ENCODE measurements around the gene HNRNPC. TPM values are rescaled to one million over a fixed set of nuclear protein-coding genes. Genes with fewer than 3 reads are reported as not detected.

Gene HNRNPC
- total and polyA plus RNA-seq, 8 donors: 118 to 269 (median 184) TPM

- DNase-seq: no peak
- Histone ChIP-seq H3K9me3 (no peaks in the 10 kb centered on the region), H3K27ac (no peak overlapping the region), H3K4me3 (no peak overlapping the region), H3K27me3 (no peaks in the 10 kb centered on the region), H3K36me3 (no peaks in the 10 kb centered on the region), H3K4me1 (no peaks in the 10 kb centered on the region)
- intact Hi-C loops (cut with DNase I): no loop called here
- FAIRE-seq: no peak
- ATAC-seq: no peak
- no peak for TF ChIP-seq CTCF (IDR thresholded peaks at IDR 0.05)
- WGBS, 2 donors: 51 to 53% methylated on average over 5 of the region's 5 CpGs
These were observed 83.8 kb downstream of the HNRNPC start for GRCh38 chr14:21185491-21185890.

GRCh38 chr14:21184254-21184653 is 85.0 kb downstream of the HNRNPC start:
- ATAC-seq (no peak), FAIRE-seq (no peak), DNase-seq (no peak)
- Histone ChIP-seq H3K27ac (no peak overlapping the region), H3K36me3 (no peaks in the 10 kb centered on the region), H3K27me3 (no peaks in the 10 kb centered on the region), H3K4me3 (no peak overlapping the region), H3K9me3 (no peaks in the 10 kb centered on the region), H3K4me1 (no peaks in the 10 kb centered on the region)
- WGBS, 2 donors: 38 to 52% methylated on average over 1 of the region's 1 CpG
- intact Hi-C loops (cut with DNase I): no loop called here
- no peak for TF ChIP-seq CTCF (IDR thresholded peaks at IDR 0.05)

GRCh38 chr14:21182166-21182565 is 87.1 kb downstream of the HNRNPC start:
- ATAC-seq: no peak
- no peak for TF ChIP-seq CTCF (IDR thresholded peaks at IDR 0.05)
- FAIRE-seq: no peak
- no peaks in the 10 kb centered on the region for H3K4me1 ChIP-seq
- no peaks in the 10 kb centered on the region for H3K9me3 ChIP-seq
- no peak for DNase-seq
- H3K27ac ChIP-seq: no peak overlapping the region
- H3K36me3 ChIP-seq: no peaks in the 10 kb centered on the region
- intact Hi-C loops (cut with DNase I): no loop called here
- 61 to 76% methylated on average over 2 of the region's 2 CpGs for WGBS, 2 donors
- no peaks in the 10 kb centered on the region for H3K27me3 ChIP-seq
- H3K4me3 ChIP-seq: no peak overlapping the region

- no peaks in the 10 kb centered on the region for H3K9me3 ChIP-seq
- TF ChIP-seq CTCF (IDR thresholded peaks at IDR 0.05): no peak
- intact Hi-C loops (cut with DNase I): no loop called here
- H3K36me3 ChIP-seq: no peaks in the 10 kb centered on the region
- no peak for ATAC-seq
- 51 to 57% methylated on average over 2 of the region's 2 CpGs for WGBS, 2 donors
- H3K27ac ChIP-seq: no peak overlapping the region
- DNase-seq: no peak
- no peaks in the 10 kb centered on the region for H3K27me3 ChIP-seq
- no peaks in the 10 kb centered on the region for H3K4me1 ChIP-seq
- H3K4me3 ChIP-seq: no peak overlapping the region
- no peak for FAIRE-seq
These were observed 98.1 kb downstream of the HNRNPC start for GRCh38 chr14:21171128-21171527.

GRCh38 chr14:21169573-21169972 is 99.7 kb downstream of the HNRNPC start:
- 76 to 78% methylated on average over 4 of the region's 4 CpGs for WGBS, 2 donors
- ATAC-seq (no peak), FAIRE-seq (no peak), DNase-seq (no peak)
- Histone ChIP-seq H3K4me3 (no peak overlapping the region), H3K27ac (no peak overlapping the region), H3K4me1 (no peaks in the 10 kb centered on the region), H3K9me3 (no peaks in the 10 kb centered on the region), H3K27me3 (no peaks in the 10 kb centered on the region), H3K36me3 (no peaks in the 10 kb centered on the region)
- intact Hi-C loops (cut with DNase I): no loop called here
- no peak for TF ChIP-seq CTCF (IDR thresholded peaks at IDR 0.05)

Measured in pancreas (tissue), 10 donors.